CMK (cell line): ENCODE results near the gene LEMD2.

Experiments
- DNase-seq: peaks from one replicate; pipeline ENCODE4 v3.0.0-alpha.2; 2010; ENCODE audit warnings: low read depth

Gene LEMD2

GRCh38 chr6:33774774-33775173, 14.2 kb downstream of the LEMD2 start:
- no peak for DNase-seq

DNA sequence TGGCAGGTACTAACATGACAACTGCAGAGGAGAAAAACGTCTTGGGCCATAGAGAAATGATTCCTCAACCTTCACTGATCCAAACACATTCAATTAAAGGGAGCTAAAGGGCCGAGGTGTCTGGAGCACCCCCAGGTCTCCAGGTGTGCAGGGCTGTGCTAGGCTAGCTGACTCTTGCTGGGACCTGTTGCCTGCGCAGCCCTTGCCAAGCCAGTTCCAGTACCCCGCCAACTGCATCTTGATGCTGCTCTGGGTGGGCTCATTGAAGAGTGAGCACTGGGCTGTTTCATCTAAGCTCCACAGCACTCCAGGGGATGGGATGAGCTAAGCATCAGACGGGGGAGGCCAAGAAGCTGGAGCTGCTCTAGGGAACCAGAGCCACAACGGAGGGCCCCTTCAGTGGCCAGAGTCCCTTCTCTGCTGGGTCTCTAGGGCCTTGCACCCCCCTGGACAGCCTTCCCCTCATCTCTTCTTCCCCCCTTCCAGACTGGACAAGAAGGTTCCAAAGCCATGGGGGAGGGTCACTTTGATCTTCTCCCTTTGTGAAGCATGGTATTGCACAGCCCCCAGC, 15.9 kb downstream of the LEMD2 start:
- no peak for DNase-seq

DNA sequence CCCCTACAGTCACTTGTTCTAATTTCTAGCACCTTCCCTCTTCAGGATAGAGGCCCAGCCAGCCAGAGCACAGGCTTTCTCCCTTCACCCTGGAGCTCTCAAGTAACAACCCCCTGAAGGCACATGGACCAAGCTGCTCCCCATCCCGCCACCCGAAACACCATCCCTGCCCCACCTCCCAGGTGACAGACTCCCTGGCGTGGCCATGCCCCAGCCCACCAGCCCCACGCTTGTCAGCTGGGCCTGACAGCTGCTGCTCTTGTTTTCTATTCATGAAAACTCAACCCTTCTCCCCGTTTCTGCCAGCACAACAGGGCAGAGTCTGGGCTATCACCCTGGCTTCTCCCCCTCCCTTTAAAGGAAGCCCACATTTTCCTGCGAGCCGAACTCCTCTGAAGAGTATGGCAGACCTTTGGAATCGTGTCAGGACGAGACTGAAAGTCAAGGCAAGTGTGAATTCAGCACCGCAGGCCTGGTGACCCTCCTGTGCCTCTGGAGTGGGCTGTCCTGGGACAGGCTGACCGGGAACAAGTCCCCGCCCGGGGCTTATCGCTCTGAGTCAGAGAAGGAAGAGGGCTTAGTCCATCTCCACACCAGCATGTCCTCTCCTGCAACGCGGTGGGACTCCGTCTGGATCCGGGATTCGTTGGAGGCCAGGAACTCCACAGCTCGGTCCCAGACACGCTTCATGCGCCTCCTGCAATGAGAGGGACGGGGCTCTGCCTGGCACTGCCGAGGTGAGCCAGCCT, 16.7 kb downstream of the LEMD2 start:
- DNase-seq, result no peak

DNA sequence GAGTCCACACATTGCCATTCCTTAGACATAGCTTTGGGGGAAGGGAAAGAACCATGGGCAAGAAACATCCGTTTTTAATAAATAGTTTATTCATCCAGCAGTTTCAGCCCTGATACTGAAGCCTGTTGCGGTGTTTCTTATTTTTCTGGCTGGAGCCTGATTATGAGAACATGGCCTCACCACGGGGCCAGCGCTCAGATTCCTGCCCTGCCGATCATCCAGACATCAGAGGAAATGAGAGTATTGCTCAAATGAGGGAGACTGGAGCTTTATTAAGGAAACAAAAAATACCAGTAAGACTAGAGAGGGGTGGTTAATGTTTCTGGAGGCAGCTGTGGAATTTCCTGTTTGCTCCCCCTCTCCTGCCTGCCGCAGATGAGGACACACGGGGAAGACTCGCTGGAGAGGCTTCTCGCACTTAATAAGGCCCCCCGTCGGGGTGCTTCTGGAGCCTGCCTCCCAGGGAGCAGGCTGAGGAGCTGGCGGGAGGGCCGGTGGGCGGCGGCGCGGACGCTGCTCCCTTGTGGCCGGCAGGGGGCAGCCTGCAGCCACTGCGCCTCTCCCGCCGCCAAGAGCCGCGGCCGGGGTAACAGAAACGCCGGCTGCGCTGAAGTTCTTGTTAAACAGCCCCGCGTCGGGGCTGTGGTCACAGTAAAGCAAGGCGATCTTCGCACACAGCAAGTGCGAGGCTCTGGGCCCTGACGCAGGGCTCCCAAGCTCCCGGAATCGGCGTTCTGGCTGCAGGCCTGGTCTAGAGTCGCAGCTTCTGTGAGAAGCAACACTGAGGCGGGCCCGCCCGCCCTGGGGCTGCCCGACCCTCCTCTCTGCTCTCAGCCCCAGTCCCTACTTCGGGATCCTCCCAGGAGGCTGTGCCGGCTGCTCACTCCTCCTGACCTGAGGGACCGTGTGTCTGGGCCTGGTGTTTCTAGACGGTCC, 17.5 kb downstream of the LEMD2 start:
- DNase-seq, result no peak

- no peak for DNase-seq
Measured at GRCh38 chr6:33770833-33771145, 18.1 kb downstream of the LEMD2 start.

- DNase-seq, result no peak
Measured at GRCh38 chr6:33770124-33770832, 18.7 kb downstream of the LEMD2 start.

DNA sequence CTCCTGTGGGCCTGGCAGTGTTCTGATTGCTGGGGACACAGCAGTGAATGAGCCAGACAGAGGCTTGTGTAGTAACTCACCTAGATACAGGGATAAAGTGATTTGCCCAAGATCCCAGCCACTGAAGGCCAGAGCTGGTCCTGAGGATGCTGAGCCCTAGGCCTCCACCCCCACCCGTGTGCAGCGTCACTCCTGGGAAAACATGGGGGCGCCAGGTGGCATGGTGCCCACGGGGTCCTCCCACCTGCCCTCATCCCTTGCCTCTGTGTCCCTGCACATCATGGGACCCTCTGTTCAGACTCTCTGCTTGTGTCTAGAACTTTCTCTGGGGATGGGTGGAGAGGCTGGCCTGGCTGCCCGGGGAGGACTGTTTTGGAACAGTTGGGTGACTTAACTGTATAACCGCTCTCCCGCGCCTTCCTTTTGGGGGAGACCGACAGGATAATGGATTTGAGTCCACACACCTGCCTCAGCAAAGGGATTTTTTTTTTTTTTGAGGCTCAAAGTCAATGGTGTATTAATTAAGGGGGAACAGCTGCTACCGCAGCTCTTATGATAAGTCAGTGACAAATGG, 19.6 kb downstream of the LEMD2 start:
- no peak for DNase-seq

- peak; percentile 50 for DNase-seq
Measured at GRCh38 chr6:33768644-33769120, 20.2 kb downstream of the LEMD2 start.

DNA sequence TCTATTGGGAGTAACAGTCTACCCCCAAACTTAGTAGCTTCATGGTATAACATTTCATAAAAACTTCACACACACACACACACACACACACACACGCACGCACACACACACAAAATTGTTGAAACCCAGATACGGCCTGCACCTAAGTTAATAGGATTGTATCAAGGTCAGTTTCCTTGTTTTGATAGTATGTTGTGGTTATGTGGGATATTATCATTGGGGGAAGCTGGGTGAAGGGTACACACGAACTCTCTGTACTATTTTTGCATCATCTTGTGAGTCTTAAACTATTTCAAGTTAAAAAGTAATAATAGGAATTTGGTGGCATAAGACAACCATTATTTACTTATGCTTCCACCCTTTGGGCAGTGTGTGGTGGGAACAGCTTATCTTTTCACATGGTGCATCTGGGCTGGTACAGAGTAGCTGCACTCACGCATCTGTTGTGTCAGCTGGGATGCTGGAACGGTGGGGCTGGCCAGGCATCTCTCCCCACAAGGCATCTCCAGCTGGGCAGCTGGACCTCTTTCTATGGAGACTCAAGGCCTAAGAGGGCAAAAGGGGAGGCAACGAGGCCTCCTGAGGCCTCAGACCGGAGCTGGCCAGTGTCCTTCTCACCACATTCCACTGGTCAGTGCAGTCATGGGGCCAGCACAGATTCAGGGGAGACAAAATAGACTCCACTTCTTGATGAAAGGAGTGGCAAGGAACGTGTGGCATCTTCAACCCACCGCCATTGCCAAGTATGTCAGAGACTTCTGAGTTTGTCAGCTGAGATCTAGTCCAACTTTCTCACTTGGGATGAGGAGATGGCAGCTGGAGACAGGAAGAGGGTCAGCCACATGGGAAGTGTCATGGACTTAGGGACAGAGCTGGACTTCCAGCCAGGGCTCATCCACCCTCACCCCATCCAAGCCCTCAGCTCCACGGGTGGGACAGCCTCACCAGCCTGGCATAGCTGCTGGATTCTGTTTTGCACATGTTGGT, 21.7 kb downstream of the LEMD2 start:
- DNase-seq, result no peak

DNA sequence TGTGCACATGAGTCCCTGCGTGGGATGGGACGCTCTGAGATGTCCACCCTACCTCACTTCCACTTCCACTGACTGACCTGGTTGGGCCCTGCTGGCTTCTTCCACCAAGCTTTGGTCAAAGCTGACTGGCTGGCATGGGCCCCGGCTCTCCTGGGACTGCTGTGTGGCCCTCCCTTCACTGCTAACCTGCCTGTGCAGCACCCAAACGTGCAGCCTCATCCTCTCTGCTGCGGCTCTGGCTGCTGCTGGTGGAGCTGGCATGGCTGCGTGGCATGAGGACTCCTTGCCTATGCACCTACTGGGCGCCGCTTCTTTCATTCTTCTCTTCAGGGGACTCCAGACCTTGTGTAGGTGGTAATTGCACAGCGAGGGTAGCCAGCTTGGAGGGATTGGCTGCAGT, 23.6 kb downstream of the LEMD2 start:
- no peak for DNase-seq

GRCh38 chr6:33764036-33764435, 24.9 kb downstream of the LEMD2 start:
- DNase-seq, result no peak

DNA sequence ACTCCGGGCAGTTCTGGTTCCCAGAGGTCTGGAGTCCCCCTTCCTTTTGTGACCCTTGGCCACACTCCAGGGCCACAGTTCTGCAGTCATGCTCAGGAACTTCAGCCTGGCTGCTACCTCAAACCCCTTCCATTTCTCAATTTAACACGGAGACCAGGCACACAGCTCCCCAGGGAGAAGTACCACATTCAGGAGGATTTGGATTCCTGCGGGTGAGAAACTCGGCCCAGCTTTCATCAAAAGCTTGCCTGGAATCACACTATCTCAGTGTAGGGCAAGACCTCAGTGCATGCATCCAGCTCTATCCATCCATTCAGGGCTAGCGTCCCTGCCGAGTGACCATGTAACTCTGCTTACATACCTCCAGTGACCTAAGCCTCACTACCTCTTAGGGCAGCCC, 25.4 kb downstream of the LEMD2 start:
- no peak for DNase-seq

GRCh38 chr6:33762713-33763112, 26.2 kb downstream of the LEMD2 start:
- DNase-seq, result no peak

DNA sequence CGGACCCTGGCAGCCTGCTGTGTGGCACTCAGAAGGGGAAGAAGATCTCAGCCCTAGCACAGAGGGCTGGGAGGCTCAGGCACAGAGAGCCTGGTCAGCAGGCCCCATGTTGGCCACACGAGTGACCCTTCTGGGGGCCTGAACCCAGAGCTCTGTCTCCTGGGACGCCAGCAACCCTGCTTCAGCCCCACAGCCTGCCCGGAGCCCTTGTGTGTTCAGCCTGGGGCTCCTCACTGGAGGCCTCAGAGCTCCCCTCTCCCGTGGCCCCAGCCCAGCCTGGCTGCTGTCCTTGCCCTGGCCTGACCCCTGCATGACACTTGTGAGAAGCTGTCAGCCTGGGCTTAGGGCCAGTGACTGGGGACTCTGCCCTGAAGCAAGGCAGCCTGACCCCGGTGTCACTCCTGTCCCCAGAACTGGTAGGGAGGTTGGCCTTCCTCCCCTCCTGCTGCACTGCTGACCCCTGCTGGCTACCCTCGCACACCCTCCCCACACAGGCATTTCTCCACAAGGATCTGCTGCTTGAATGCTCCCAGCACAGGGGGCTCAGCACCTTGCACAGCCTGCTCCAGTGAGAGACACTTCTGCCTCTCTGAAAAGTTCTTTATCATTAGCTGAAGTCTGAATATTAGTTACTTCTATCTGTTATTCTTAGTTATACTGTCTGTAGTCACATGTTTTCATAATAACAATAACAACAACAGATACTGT, 26.9 kb downstream of the LEMD2 start:
- DNase-seq, result peak; percentile 37

GRCh38 chr6:33761581-33761921, 27.4 kb downstream of the LEMD2 start:
- DNase-seq, result no peak

DNA sequence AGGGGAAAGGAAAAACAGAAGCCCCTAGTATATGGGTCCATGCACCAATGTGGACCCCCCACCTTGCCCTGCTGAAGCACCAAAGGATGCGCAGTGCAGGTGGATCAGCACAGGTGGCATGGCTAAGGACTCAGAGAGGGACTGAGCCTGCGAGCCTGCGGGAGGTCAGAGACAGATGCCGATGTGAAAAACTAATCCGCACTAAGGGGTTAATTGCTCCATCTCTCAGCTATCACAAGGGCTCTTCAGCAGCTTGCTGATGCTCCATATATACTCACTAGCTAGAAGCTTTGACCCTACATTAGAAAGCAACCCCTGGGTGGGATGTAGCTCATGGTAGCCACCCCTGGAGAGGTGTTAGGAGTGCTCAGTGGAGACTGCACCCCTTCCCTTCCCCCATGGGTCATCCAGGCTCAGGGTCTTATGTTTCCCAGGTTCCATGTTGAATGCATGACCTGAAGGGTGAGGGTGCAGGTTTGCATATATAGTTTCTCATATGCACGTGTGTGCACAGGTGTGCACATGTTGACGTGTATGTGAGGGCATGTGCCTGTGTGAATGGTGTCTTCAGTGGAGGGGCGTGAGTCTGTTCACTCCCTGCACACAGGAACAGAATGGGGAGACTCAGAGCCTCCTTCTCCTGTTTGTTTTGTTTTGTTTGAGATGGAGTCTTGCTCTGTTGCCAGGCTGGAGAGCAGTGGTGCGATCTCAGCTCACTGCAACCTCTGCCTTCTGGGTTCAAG, 28.9 kb downstream of the LEMD2 start:
- DNase-seq, result no peak

- DNase-seq, result no peak
Measured at GRCh38 chr6:33758815-33759216, 30.1 kb downstream of the LEMD2 start.

DNA sequence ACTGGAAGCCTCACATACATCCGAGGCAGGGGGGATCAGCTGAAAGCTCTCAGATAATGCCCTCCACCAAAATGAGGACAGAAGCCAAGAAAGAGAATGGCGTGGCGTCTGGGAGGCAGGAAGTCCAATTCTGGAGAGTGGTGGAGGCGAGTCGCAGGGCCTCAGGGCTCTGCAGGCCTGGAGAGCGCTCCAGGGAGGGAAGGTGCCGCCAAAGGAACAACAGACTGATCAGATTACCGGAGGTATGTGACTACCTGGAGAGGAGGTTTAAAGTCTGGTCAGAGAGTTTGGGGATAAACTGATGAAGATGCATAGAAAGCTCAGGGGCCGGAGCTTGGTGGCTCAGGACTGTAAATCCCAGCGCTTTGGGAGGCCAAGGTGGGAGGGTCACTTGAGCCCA, 31.0 kb downstream of the LEMD2 start:
- no peak for DNase-seq

DNA sequence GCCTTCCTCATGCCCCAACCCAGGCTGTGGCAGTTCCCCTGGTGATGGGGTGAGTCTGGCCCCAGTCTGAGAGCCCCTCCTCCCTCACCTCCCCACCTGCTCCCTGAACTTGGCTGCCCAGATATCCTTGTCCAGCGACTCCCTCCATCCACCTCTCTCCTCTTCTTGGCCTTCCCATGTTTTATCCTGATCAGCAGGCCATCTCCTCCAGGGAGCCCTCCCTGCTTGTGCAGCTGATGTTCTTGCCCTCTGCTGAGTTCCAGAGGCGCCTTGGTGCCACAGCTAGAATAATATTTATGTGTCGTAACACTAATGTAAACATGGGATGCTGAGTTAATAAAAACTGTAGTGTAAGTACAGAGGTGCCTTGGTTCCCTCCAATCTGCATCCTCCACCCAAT, 31.8 kb downstream of the LEMD2 start:
- DNase-seq, result no peak
